MCF 10A (cell line): ENCODE measurements around the gene VPS25. TPM values are rescaled to one million over a fixed set of nuclear protein-coding genes. Genes with fewer than 3 reads are reported as not detected.

Experiments
- BruUV-seq: library from RNA; stranded (reverse); fragments of 400-500 nt; replicated peaks from 2 replicates; lab custom pipeline; 2021; lab: Mats Ljungman, UMichigan
- CTCF ChIA-PET: fragments of 300-600 bp; sonication (Branson Sonifier 250); formaldehyde crosslinking; extraction: SDS; loops from one replicate; lab custom pipeline; 2021; ENCODE audit warnings: antibody characterized with exemption, inconsistent platforms; lab: Yijun Ruan, JAX
- POLR2A ChIA-PET: fragments of 300-600, 350-650 bp; sonication (Branson Sonifier 250); formaldehyde crosslinking; extraction: SDS; loops from one replicate; lab custom pipeline; 2020; ENCODE audit warnings: antibody characterized with exemption, inconsistent platforms; lab: Yijun Ruan, JAX
- DNase-seq: peaks from one replicate; pipeline ENCODE4 v3.0.0-alpha.2; 2018; ENCODE audit not compliant: unreplicated experiment
- H3K27ac Mint-ChIP-seq: one replicate; pipeline ENCODE4 v1.8.0; 2022; ENCODE audit warnings: mild to moderate bottlenecking, low read depth, mixed read lengths; ENCODE audit not compliant: unreplicated experiment
- H3K27me3 Mint-ChIP-seq: one replicate; pipeline ENCODE4 v1.8.0; 2022; ENCODE audit warnings: mixed read lengths; ENCODE audit not compliant: insufficient read depth, unreplicated experiment
- H3K36me3 Mint-ChIP-seq: one replicate; pipeline ENCODE4 v1.8.0; 2022; ENCODE audit warnings: mild to moderate bottlenecking, moderate library complexity, mixed read lengths; ENCODE audit not compliant: insufficient read depth, unreplicated experiment
- H3K4me1 Mint-ChIP-seq: one replicate; pipeline ENCODE4 v1.8.0; 2022; ENCODE audit warnings: mixed read lengths; ENCODE audit not compliant: insufficient read depth, unreplicated experiment
- H3K4me3 Mint-ChIP-seq: one replicate; pipeline ENCODE4 v1.8.0; 2022; ENCODE audit warnings: mild to moderate bottlenecking, moderate library complexity, mixed read lengths; ENCODE audit not compliant: unreplicated experiment
- H3K9me3 Mint-ChIP-seq: one replicate; pipeline ENCODE4 v1.8.0; 2022; ENCODE audit warnings: mixed read lengths; ENCODE audit not compliant: unreplicated experiment
- CTCF ChIP-seq: fragments of 200-600 bp; IDR thresholded peaks from one replicate; pipeline ENCODE4 v1.8.0; 2022; ENCODE audit warnings: antibody characterized with exemption, mild to moderate bottlenecking; ENCODE audit not compliant: unreplicated experiment
- intact Hi-C: fragments of 100-400 bp; cut with micrococcal nuclease; formaldehyde crosslinking; loops from 2 replicates; pipeline ENCODE4 v1.14.1; 2022
- total RNA-seq: library from RNA; stranded (reverse); gene quantifications from 2 replicates; pipeline ENCODE4 v1.2.3, GENCODE V29; 2022

VPS25 gene
- total RNA-seq, 1 experiment from 2014 or later, result 84.3 TPM

- Mint-ChIP-seq H3K4me1 (peaks cover 18% of the 10 kb centered on the region), H3K4me3 (no peak overlapping the region), H3K36me3 (peaks cover 31% of the 10 kb centered on the region), H3K9me3 (no peaks in the 10 kb centered on the region), H3K27me3 (no peaks in the 10 kb centered on the region), H3K27ac (no peak overlapping the region)
- intact Hi-C loops, result no loop called here
- POLR2A ChIA-PET, result no interaction called here
- BruUV-seq, result no TSS peak
- CTCF ChIA-PET, result interaction anchor here (0.6 kb wide), 1 partner anchor 281 kb away, joined by 5 read pairs; no protein-coding TSS in a partner anchor
- no peak for TF ChIP-seq CTCF
- no peak for DNase-seq
These were observed 5.3 kb downstream of the VPS25 start for GRCh38 chr17:42778570-42778969.

GRCh38 chr17:42779304-42779935 is 6.2 kb downstream of the VPS25 start:
- TSS peak; percentile 21 for BruUV-seq
- Mint-ChIP-seq H3K4me3 (no peak overlapping the region), H3K27me3 (no peaks in the 10 kb centered on the region), H3K36me3 (peaks cover 31% of the 10 kb centered on the region), H3K27ac (peak overlapping the region; percentile 28), H3K9me3 (no peaks in the 10 kb centered on the region), H3K4me1 (peaks cover 14% of the 10 kb centered on the region)
- CTCF ChIA-PET, result interaction anchor here (0.9 kb wide), 1 partner anchor 45 kb away, joined by 4 read pairs; the partner anchor contains the start of gene BECN1
- DNase-seq, result no peak
- POLR2A ChIA-PET, result no interaction called here
- no peak for TF ChIP-seq CTCF
- intact Hi-C loops, result no loop called here

- Mint-ChIP-seq H3K4me1 (peaks cover 11% of the 10 kb centered on the region), H3K4me3 (no peak within 1 kb of the TSS), H3K27ac (peak within 1 kb of the TSS; percentile 28), H3K9me3 (no peaks in the 10 kb centered on the region), H3K36me3 (peaks cover 31% of the 10 kb centered on the region), H3K27me3 (no peaks in the 10 kb centered on the region)
- ChIA-PET POLR2A (interaction anchor here (0.7 kb wide), 1 partner anchor 43 kb away, joined by 3 read pairs; no protein-coding TSS in a partner anchor), CTCF (interaction anchor here (0.7 to 0.9 kb wide), 2 partner anchors 44 to 194 kb away, joined by 3 to 4 read pairs; partner anchors contain the start of gene BECN1)
- no peak for TF ChIP-seq CTCF
- no TSS peak for BruUV-seq
- intact Hi-C loops, result no loop called here
- DNase-seq, result no peak
These were observed 6.9 kb downstream of the VPS25 start, which contains the start of gene WNK4 for GRCh38 chr17:42779936-42780850. Gene WNK4, plus strand, starts transcription at chr17:42780610. Its CDS starts 89 bp downstream, at chr17:42780699.
